Muscle of leg (tissue), 11 donors: ENCODE measurements around the gene ATXN1. TPM values are rescaled to one million over a fixed set of nuclear protein-coding genes. Genes with fewer than 3 reads are reported as not detected.
A peak's percentile ranks its signal among the peaks of the same experiment; 100 is the strongest.
"Not testable (repeated sequence)": the region's sequence is repeated elsewhere in the genome, so short reads cannot be mapped to it uniquely, and the experiment has no call there.

Experiments used
- DNase-seq: peaks from one replicate; pipeline ENCODE4 v3.0.0; 2013
- H3K27ac ChIP-seq: one replicate; pipeline ENCODE4 v1.5.1; 2013; ENCODE audit warnings: mild to moderate bottlenecking, low read length, control low read depth
- H3K27me3 ChIP-seq: one replicate; pipeline ENCODE4 v1.6.1; 2013; ENCODE audit warnings: low read length; ENCODE audit not compliant: control insufficient read depth, insufficient read depth
- H3K36me3 ChIP-seq: one replicate; pipeline ENCODE4 v1.6.1; 2013; ENCODE audit warnings: low read length; ENCODE audit not compliant: control insufficient read depth, insufficient read depth
- H3K4me1 ChIP-seq: one replicate; pipeline ENCODE4 v1.6.1; 2013; ENCODE audit warnings: low read length; ENCODE audit not compliant: control insufficient read depth, insufficient read depth
- H3K4me3 ChIP-seq: one replicate; pipeline ENCODE4 v1.5.1; 2013; ENCODE audit warnings: low read length, control low read depth
- H3K9me3 ChIP-seq: replicated peaks from 2 replicates; pipeline ENCODE4 v1.6.1; 2013; ENCODE audit warnings: low read depth, low read length; ENCODE audit not compliant: control insufficient read depth
- WGBS: methylation state at CpG from one replicate; pipeline ENCODE4 v1.1.5; 2013; ENCODE audit warnings: missing lambda C conversion rate; ENCODE audit not compliant: insufficient coverage; 5-methylcytosine and 5-hydroxymethylcytosine counted together
- polyA plus RNA-seq, 8 donors: library from polyadenylated mRNA; unstranded; fragments of 120-200 nt; gene quantifications; one replicate each; pipeline versions ENCODE4 v1.2.1 to v1.2.3, GENCODE V29; 2013; ENCODE audit warnings: inconsistent platforms in 1 of 8, low replicate concordance in 1 of 8; ENCODE audit not compliant: insufficient read length in 8 of 8, insufficient read depth in 1 of 8
- total RNA-seq: library from RNA; stranded (reverse); fragments of 120-200 nt; gene quantifications from one replicate; pipeline ENCODE4 v1.2.4, GENCODE V29; 2013

Gene ATXN1
- total and polyA plus RNA-seq, 9 donors: 10.2 to 19.9 (median 12.9) TPM

- 58% methylated on average over 3 of the region's 4 CpGs for WGBS
Observed at GRCh38 chr6:16632101-16632500, 129.2 kb downstream of the ATXN1 start.

GRCh38 chr6:16630026-16630643, 131.1 kb downstream of the ATXN1 start:
- Histone ChIP-seq H3K4me1 (no peaks in the 10 kb centered on the region), H3K27me3 (no peaks in the 10 kb centered on the region), H3K9me3 (no peaks in the 10 kb centered on the region), H3K4me3 (no peak overlapping the region), H3K27ac (no peak overlapping the region), H3K36me3 (peaks cover 3% of the 10 kb centered on the region)
- 83% methylated on average over 1 of the region's 4 CpGs for WGBS
- DNase-seq: no peak

More at GRCh38 chr6:16632101-16632500, 129.2 kb downstream of the ATXN1 start:
- H3K4me3 ChIP-seq: no peak overlapping the region
- no peaks in the 10 kb centered on the region for H3K27me3 ChIP-seq
- no peak for DNase-seq
- H3K36me3 ChIP-seq: peaks cover 3% of the 10 kb centered on the region
- no peaks in the 10 kb centered on the region for H3K4me1 ChIP-seq
- H3K27ac ChIP-seq: no peak overlapping the region
- H3K9me3 ChIP-seq: no peaks in the 10 kb centered on the region

GRCh38 chr6:16628580-16628979, 132.7 kb downstream of the ATXN1 start:
- H3K4me3 ChIP-seq, H3K36me3 ChIP-seq, DNase-seq, H3K27ac ChIP-seq, H3K4me1 ChIP-seq, H3K9me3 ChIP-seq, H3K27me3 ChIP-seq: not testable (repeated sequence)
- no CpG with 5 or more reads among the region's 1 CpG for WGBS

GRCh38 chr6:16626650-16627049, 134.6 kb downstream of the ATXN1 start:
- 84% methylated on average over 2 of the region's 2 CpGs for WGBS
- H3K9me3 ChIP-seq: no peaks in the 10 kb centered on the region
- DNase-seq: no peak
- H3K4me1 ChIP-seq: no peaks in the 10 kb centered on the region
- H3K4me3 ChIP-seq: no peak overlapping the region
- H3K36me3 ChIP-seq: peaks cover 3% of the 10 kb centered on the region
- H3K27me3 ChIP-seq: no peaks in the 10 kb centered on the region
- H3K27ac ChIP-seq: no peak overlapping the region

- Histone ChIP-seq H3K27me3 (no peaks in the 10 kb centered on the region), H3K4me3 (no peak overlapping the region), H3K36me3 (no peaks in the 10 kb centered on the region), H3K9me3 (no peaks in the 10 kb centered on the region), H3K27ac (no peak overlapping the region), H3K4me1 (no peaks in the 10 kb centered on the region)
- peak; percentile 35 for DNase-seq
- WGBS: no CpG with 5 or more reads among the region's 10 CpGs
Observed at GRCh38 chr6:16625291-16626265, 135.7 kb downstream of the ATXN1 start.

GRCh38 chr6:16624636-16625290, 136.5 kb downstream of the ATXN1 start:
- no peak overlapping the region for H3K27ac ChIP-seq
- WGBS: 65% methylated on average over 2 of the region's 8 CpGs
- no peaks in the 10 kb centered on the region for H3K4me1 ChIP-seq
- no peaks in the 10 kb centered on the region for H3K36me3 ChIP-seq
- no peaks in the 10 kb centered on the region for H3K27me3 ChIP-seq
- DNase-seq: no peak
- no peak overlapping the region for H3K4me3 ChIP-seq
- no peaks in the 10 kb centered on the region for H3K9me3 ChIP-seq

- H3K36me3 ChIP-seq: no peaks in the 10 kb centered on the region
- H3K27ac ChIP-seq: no peak overlapping the region
- no peaks in the 10 kb centered on the region for H3K27me3 ChIP-seq
- H3K4me1 ChIP-seq: no peaks in the 10 kb centered on the region
- DNase-seq: no peak
- H3K4me3 ChIP-seq: no peak overlapping the region
- H3K9me3 ChIP-seq: no peaks in the 10 kb centered on the region
- WGBS: 100% methylated on average over 3 of the region's 4 CpGs
Observed at GRCh38 chr6:16623731-16624130, 137.5 kb downstream of the ATXN1 start.

- no peak overlapping the region for H3K27ac ChIP-seq
Observed at GRCh38 chr6:16623029-16623653, 138.1 kb downstream of the ATXN1 start.

GRCh38 chr6:16622193-16622592, 139.1 kb downstream of the ATXN1 start:
- Histone ChIP-seq H3K4me1 (no peaks in the 10 kb centered on the region), H3K27ac (no peak overlapping the region), H3K27me3 (no peaks in the 10 kb centered on the region), H3K36me3 (no peaks in the 10 kb centered on the region), H3K9me3 (no peaks in the 10 kb centered on the region), H3K4me3 (no peak overlapping the region)
- no peak for DNase-seq
- 86% methylated on average over 1 of the region's 5 CpGs for WGBS

More at GRCh38 chr6:16623029-16623653, 138.1 kb downstream of the ATXN1 start:
- H3K4me3 ChIP-seq: no peak overlapping the region
- H3K36me3 ChIP-seq: no peaks in the 10 kb centered on the region
- 94% methylated on average over 2 of the region's 3 CpGs for WGBS
- H3K9me3 ChIP-seq: no peaks in the 10 kb centered on the region
- no peak for DNase-seq
- H3K27me3 ChIP-seq: no peaks in the 10 kb centered on the region
- no peaks in the 10 kb centered on the region for H3K4me1 ChIP-seq

GRCh38 chr6:16621002-16621401, 140.3 kb downstream of the ATXN1 start:
- H3K27ac ChIP-seq: no peak overlapping the region
- DNase-seq: no peak
- no peaks in the 10 kb centered on the region for H3K4me1 ChIP-seq
- H3K9me3 ChIP-seq: no peaks in the 10 kb centered on the region
- no peaks in the 10 kb centered on the region for H3K36me3 ChIP-seq
- H3K4me3 ChIP-seq: no peak overlapping the region
- 81% methylated on average over 2 of the region's 6 CpGs for WGBS
- no peaks in the 10 kb centered on the region for H3K27me3 ChIP-seq
